Measurements from ENCODE around the gene MZT1. TPM values are rescaled to one million over a fixed set of nuclear protein-coding genes. Genes with fewer than 3 reads are reported as not detected.

The MZT1 gene
- total and polyA plus RNA-seq, 2 donors (not counting 1 experiment from before 2014, with no cell fraction given): 2.1 to 5.7 TPM

DNA sequence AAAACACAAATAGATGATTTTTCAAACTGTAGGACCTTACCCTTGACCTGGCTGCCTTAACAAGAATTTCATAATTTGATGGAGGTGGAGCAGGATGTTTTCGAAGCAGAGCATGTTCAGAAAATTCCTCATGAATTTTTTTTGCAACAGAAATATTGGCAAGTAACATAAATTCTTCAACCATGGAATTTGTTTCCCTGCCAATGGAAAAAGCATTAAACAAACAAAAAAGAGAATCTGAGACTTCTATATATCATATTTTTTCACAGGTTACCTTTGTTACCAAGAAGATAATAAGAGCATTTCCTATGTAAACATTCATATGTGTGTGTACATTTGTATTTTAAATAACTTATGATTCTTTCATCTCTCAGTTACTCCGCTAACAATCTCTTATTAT is 36.0 kb upstream of the MZT1 start:
- no peak overlapping the region for H3K4me3 Mint-ChIP-seq
- H3K9me3 ChIP-seq (ENCODE audit: control extremely low read depth in 1 of 3, control insufficient read depth in 2 of 3, insufficient read depth in 1 of 3, low read length in 2 of 3): no peaks in the 10 kb centered on the region
- no peaks in the 10 kb centered on the region for H3K27me3 Mint-ChIP-seq
- no peak overlapping the region for H3K27ac ChIP-seq (ENCODE audit: low read length in 2 of 2)
- H3K27me3 ChIP-seq (replicated peaks in 1 of 4; ENCODE audit: control extremely low read depth in 1 of 4, control insufficient read depth in 3 of 4, insufficient read depth in 4 of 4, low read length in 3 of 4): no peaks in the 10 kb centered on the region
- H3K4me1 ChIP-seq (ENCODE audit: control insufficient read depth in 2 of 2, insufficient read depth in 2 of 2, low read length in 2 of 2): no peaks in the 10 kb centered on the region
- no peak overlapping the region for H2AFZ ChIP-seq (ENCODE audit: insufficient read depth, low read depth, low read length, poor library complexity, severe bottlenecking)
- ATAC-seq (ENCODE audit: low read depth): no peak
- no peak overlapping the region for H3K27ac Mint-ChIP-seq
- peaks cover 6% of the 10 kb centered on the region for H4K20me1 ChIP-seq (ENCODE audit: control insufficient read depth, insufficient read depth, low read length, poor library complexity, severe bottlenecking)
- intact Hi-C loops (cut with micrococcal nuclease): no loop called here
- peaks cover 5% of the 10 kb centered on the region for H3K4me1 Mint-ChIP-seq
- TF ChIP-seq EZH2 (IDR thresholded peaks at IDR 0.05; ENCODE audit: borderline replicate concordance, insufficient read depth, low read depth, low read length, poor library complexity, severe bottlenecking): no peak
- TF ChIP-seq, protein P1, sequence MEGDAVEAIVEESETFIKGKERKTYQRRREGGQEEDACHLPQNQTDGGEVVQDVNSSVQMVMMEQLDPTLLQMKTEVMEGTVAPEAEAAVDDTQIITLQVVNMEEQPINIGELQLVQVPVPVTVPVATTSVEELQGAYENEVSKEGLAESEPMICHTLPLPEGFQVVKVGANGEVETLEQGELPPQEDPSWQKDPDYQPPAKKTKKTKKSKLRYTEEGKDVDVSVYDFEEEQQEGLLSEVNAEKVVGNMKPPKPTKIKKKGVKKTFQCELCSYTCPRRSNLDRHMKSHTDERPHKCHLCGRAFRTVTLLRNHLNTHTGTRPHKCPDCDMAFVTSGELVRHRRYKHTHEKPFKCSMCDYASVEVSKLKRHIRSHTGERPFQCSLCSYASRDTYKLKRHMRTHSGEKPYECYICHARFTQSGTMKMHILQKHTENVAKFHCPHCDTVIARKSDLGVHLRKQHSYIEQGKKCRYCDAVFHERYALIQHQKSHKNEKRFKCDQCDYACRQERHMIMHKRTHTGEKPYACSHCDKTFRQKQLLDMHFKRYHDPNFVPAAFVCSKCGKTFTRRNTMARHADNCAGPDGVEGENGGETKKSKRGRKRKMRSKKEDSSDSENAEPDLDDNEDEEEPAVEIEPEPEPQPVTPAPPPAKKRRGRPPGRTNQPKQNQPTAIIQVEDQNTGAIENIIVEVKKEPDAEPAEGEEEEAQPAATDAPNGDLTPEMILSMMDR (IDR thresholded peaks at IDR 0.05): no peak
- no peak overlapping the region for H3K9ac ChIP-seq (ENCODE audit: low read length)
- WGBS (ENCODE audit: insufficient coverage): 100% methylated on average over 1 of the region's 2 CpGs
- DNase-seq: no peak
- ChIA-PET POLR2A (no interaction called here), CTCF (no interaction called here)
- H3K9me3 Mint-ChIP-seq (ENCODE audit: insufficient read depth): no peaks in the 10 kb centered on the region
- H3K4me2 ChIP-seq (replicated peaks; ENCODE audit: low read depth, low read length, poor library complexity, severe bottlenecking): no peak overlapping the region
- H3K36me3 ChIP-seq (replicated peaks in 1 of 2; ENCODE audit: control extremely low read depth in 1 of 2, control insufficient read depth in 1 of 2, extremely low read depth in 1 of 2, insufficient read depth in 2 of 2, low read length in 1 of 2): peaks cover 29 to 96% of the 10 kb centered on the region in 2 experiments
- H3K79me2 ChIP-seq (ENCODE audit: control insufficient read depth, insufficient read depth, low read length): peaks cover 3% of the 10 kb centered on the region
- no peak overlapping the region for H3K4me3 ChIP-seq (ENCODE audit: control extremely low read depth in 1 of 5, extremely low read depth in 1 of 5, insufficient read depth in 1 of 5, low read depth in 2 of 5, low read length in 4 of 5)

DNA sequence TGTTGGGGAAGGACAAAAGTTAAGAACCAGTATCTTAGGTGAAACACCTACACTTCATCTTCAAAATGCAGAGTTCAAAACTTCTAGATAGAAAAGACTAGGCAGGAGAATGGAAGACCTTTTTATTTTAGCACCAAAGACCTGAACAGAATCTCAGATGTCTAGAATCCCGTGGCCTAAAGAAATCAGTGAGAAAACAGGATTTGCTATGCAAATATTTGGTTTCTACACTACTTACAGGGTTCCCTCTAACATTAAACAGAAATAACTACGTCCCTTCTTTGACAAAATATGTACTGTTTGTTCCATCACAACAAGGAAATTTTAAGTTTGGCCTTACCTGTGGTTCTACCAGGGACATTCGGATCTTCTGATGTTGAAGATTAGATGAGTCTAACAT is 32.8 kb upstream of the MZT1 start:
- Histone ChIP-seq H3K36me3 (replicated peaks in 1 of 2; ENCODE audit: control extremely low read depth in 1 of 2, control insufficient read depth in 1 of 2, extremely low read depth in 1 of 2, insufficient read depth in 2 of 2, low read length in 1 of 2) (peaks cover 18 to 86% of the 10 kb centered on the region in 2 experiments), H3K79me2 (ENCODE audit: control insufficient read depth, insufficient read depth, low read length) (peaks cover 2% of the 10 kb centered on the region), H3K4me3 (ENCODE audit: control extremely low read depth in 1 of 5, extremely low read depth in 1 of 5, insufficient read depth in 1 of 5, low read depth in 2 of 5, low read length in 4 of 5) (no peak overlapping the region), H3K27me3 (replicated peaks in 1 of 4; ENCODE audit: control extremely low read depth in 1 of 4, control insufficient read depth in 3 of 4, insufficient read depth in 4 of 4, low read length in 3 of 4) (no peaks in the 10 kb centered on the region), H3K9ac (ENCODE audit: low read length) (no peak overlapping the region), H3K4me1 (ENCODE audit: control insufficient read depth in 2 of 2, insufficient read depth in 2 of 2, low read length in 2 of 2) (no peaks in the 10 kb centered on the region), H4K20me1 (ENCODE audit: control insufficient read depth, insufficient read depth, low read length, poor library complexity, severe bottlenecking) (peaks cover 17% of the 10 kb centered on the region), H3K27ac (ENCODE audit: low read length in 2 of 2) (peak overlapping the region in 1 of 2 donors; percentile 35), H3K9me3 (ENCODE audit: control extremely low read depth in 1 of 3, control insufficient read depth in 2 of 3, insufficient read depth in 1 of 3, low read length in 2 of 3) (no peaks in the 10 kb centered on the region), H3K4me2 (replicated peaks; ENCODE audit: low read depth, low read length, poor library complexity, severe bottlenecking) (no peak overlapping the region), H2AFZ (ENCODE audit: insufficient read depth, low read depth, low read length, poor library complexity, severe bottlenecking) (no peak overlapping the region)
- DNase-seq (no peak), ATAC-seq (ENCODE audit: low read depth) (no peak)
- H3K27ac Mint-ChIP-seq: peak overlapping the region; percentile 21
- H3K4me1 Mint-ChIP-seq: peaks cover 5% of the 10 kb centered on the region
- CTCF ChIA-PET: no interaction called here
- intact Hi-C loops (cut with micrococcal nuclease): no loop called here
- no peak overlapping the region for H3K4me3 Mint-ChIP-seq
- no peaks in the 10 kb centered on the region for H3K9me3 Mint-ChIP-seq (ENCODE audit: insufficient read depth)
- H3K27me3 Mint-ChIP-seq: no peaks in the 10 kb centered on the region
- TF ChIP-seq, protein P1 (IDR thresholded peaks at IDR 0.05): no peak
- TF ChIP-seq EZH2 (IDR thresholded peaks at IDR 0.05; ENCODE audit: borderline replicate concordance, insufficient read depth, low read depth, low read length, poor library complexity, severe bottlenecking): no peak
- POLR2A ChIA-PET: no interaction called here
- WGBS (ENCODE audit: insufficient coverage): 20% methylated on average over 1 of the region's 3 CpGs
